M059J (cell line): ENCODE data around the gene RGCC. TPM values are rescaled to one million over a fixed set of nuclear protein-coding genes. Genes with fewer than 3 reads are reported as not detected.

Experiments used
- DNase-seq: peaks from one replicate; pipeline ENCODE4 v3.0.0-alpha.2; 2012; ENCODE audit warnings: low read depth
- total RNA-seq: library from RNA; depleted of rRNA; stranded (reverse); fragments of >200 nt; shearing (Covaris generic); gene quantifications from 2 replicates; pipeline ENCODE4 v1.2.3, GENCODE V29; 2014; rRNA removed

RGCC gene
- total RNA-seq, 1 experiment from 2014 or later, result 2.3 TPM

DNA sequence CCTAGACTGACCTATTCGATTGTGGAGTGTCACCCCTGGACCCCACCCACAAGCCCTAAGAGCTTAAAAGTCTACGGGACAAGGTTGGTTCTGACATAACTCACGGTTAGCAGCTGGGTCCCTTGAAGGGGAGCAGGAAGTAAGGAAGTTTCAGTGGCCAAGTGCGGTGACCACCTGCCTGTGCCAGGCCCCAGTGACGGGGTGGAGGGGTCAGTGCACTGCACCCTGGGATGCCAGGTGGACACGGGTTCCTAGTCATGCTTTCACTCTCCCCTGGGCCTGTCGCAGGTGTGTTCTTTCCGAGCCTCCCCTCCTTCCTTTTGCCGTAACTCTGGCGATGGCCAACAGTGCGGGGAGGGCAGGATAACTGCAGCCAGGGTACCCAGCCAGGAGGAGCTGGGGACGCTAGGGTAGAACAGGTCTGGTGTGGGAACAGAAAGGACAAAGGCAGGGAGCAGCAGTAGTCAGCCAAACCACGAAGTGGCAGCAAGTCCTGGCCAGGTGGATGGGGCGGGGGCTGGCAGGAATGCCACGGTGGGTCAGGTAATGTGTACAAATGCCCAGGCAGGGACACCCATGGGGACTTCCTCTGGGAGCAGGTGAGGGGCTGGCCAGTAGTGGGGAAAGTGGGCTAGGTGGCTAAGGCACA, 58.3 kb downstream of the RGCC start:
- no peak for DNase-seq

DNA sequence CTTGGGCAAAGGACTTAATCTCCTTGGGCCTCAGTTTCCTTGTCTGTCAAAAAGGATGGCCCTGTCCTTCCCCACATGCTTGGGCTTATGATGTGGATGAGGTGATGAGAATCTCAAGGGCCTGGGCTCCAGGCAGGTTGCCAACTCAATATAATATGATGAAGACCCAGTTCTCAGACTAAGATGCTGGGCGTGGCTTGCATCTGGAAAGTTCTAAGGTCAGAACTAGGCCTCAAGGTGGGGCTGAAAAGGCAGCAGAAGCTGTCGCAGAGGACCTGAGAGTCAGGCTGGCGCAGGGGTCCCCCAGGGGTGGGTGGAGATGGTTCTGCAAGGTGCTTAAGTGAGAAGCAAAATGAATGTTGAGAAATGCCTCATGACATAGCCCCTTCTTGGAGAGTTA, 58.8 kb downstream of the RGCC start:
- no peak for DNase-seq

DNA sequence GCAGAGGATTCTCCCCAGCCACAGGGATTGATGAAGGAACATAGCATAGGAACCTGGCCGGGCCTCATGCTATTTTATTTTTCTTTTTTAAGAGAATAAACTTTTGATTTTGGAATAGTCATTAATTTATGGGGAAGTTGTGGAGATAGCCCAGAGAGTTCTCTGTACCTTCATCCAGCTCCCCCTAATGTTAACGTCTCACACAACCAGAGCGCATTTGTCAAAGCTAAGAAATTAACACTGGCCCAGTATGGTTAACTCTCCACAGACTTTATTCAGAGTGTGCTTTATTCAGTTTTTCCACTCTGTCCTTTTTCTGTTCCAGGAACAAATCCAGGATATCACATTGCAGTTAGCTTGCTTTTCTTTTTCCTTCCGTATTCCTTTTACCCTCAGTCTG, 59.4 kb downstream of the RGCC start:
- no peak for DNase-seq

DNA sequence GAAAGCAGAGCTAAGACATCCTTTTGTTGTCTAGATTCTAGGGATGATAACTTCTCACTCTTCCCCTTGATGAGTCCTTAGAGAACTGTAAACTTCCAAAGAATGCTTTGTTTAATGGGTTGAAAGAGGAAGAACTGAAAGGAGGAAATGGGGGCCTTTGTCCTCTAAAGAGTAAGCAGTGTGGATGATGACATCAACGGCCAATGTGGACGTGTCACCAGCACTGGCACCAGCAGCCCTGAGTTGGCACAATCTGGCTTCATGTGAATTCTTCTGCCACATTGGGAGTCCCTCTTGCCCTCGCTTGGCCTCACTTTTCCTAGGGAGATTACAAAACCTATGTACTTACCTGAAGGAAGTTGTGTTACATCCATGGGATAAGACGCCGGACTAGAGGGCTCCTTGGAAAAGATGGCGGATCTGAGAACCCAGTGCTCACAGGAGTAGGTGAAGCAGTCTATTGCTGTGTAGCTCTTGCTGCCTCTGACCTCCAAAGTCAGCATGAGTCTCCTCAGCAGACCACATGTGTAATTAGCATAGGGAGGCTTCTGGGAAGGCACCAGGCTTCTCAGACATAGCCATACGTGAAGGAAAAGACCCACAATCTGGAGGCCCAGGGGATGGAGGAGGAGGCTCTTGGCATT, 62.8 kb downstream of the RGCC start:
- no peak for DNase-seq

Other genes with a start within 250 kb of the RGCC start
- 9.6 and 12.2 TPM in 2 replicates for gene MTRF1, start 194.0 kb upstream of the RGCC start, total RNA-seq
- 4.7 and 7.5 TPM in 2 replicates for gene NAA16, start 146.3 kb upstream of the RGCC start, total RNA-seq